Epithelial cell of proximal tubule (primary cell): Measurements from ENCODE around the gene TP53BP2. TPM values are rescaled to one million over a fixed set of nuclear protein-coding genes. Genes with fewer than 3 reads are reported as not detected.

Source experiments
- DNase-seq: peaks from one replicate; pipeline ENCODE4 v3.0.0-alpha.2; 2011; ENCODE audit warnings: low read depth
- H3K4me3 ChIP-seq: 2 replicates; pipeline ENCODE4 v1.5.1; 2011; ENCODE audit warnings: low read depth, mild to moderate bottlenecking, low read length
- total RNA-seq: library from RNA; depleted of rRNA; stranded (reverse); fragments of >200 nt; gene quantifications from 2 replicates; pipeline ENCODE4 v1.2.3, GENCODE V29; 2015
- TF ChIP-seq, protein P1 (sequence below): conservative IDR thresholded peaks from 2 replicates; pipeline ENCODE4 v1.5.1; 2012; ENCODE audit warnings: low read depth, mild to moderate bottlenecking, low read length

Gene TP53BP2
- total RNA-seq, 1 donor from 2014 or later, result 102 TPM

DNA sequence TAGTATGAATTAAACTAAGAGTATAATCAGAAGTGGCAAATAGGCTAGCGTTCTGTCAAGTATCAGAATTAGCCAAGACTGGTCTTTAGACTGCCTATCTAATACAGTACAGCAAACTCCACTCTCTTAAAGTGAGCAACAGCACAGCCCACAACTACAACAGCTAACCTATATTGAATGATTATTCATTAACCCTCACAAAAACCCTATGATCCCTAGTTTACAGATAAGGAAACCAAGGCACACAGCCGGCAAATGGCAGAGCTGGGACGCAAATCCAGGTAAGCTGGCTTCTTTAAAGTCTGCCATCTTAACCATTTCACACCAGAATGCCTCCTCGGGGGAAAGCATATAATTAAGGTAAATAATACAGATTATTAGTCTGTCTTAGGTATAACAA, 52.0 kb downstream of the TP53BP2 start:
- H3K4me3 ChIP-seq, result no peak overlapping the region
- TF ChIP-seq, protein P1, sequence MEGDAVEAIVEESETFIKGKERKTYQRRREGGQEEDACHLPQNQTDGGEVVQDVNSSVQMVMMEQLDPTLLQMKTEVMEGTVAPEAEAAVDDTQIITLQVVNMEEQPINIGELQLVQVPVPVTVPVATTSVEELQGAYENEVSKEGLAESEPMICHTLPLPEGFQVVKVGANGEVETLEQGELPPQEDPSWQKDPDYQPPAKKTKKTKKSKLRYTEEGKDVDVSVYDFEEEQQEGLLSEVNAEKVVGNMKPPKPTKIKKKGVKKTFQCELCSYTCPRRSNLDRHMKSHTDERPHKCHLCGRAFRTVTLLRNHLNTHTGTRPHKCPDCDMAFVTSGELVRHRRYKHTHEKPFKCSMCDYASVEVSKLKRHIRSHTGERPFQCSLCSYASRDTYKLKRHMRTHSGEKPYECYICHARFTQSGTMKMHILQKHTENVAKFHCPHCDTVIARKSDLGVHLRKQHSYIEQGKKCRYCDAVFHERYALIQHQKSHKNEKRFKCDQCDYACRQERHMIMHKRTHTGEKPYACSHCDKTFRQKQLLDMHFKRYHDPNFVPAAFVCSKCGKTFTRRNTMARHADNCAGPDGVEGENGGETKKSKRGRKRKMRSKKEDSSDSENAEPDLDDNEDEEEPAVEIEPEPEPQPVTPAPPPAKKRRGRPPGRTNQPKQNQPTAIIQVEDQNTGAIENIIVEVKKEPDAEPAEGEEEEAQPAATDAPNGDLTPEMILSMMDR, result no peak
- DNase-seq, result no peak

DNA sequence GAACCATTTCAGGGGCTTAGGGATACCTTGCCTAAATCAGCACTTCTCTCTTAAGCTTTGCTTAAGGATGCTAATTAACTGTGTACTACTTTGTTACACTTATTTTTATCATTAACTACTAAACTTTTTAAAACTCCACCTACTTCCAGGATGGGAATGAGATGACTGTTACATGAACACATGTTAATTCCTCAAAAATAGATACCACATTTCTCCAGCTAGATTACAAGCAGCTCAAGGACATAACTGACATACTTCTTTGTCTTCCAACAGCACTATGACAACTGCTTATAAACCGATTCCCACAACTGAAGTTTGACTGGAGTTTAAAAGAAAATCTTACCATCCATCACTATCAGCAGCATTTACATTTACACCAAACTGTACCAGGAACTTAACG, 53.7 kb downstream of the TP53BP2 start:
- DNase-seq, result no peak
- TF ChIP-seq, protein P1, result no peak

DNA sequence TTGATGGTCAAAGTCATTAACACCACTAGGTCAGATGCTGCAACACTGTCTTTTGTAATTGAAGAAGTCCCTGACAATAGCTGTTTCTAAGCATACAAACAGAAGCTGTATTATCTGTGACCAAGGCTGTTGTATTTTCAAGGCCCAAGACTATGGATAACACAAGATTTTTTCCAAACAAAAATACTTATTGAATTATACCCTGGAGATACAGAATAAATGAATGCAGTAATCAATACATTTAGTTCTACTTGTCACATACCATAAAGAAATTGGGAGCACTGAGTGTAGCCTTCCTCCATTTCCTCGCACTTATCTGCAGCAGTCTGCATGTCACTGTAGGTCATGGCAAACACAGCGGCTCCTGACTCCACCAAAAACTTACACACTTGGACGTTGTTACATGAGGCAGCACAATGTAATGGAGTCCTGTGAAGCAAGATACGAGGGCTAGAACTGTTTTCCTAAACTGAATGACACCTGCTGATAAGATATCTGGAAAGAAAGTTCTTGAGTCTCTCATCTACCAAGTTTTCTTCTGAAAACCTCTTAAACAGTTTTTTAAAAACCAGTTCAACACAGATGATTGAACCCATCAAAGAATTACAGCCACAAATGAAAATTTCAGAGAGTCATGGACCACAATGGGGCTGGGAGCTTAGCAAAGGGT, 56.9 kb downstream of the TP53BP2 start:
- no peak overlapping the region for H3K4me3 ChIP-seq
- no peak for DNase-seq
- TF ChIP-seq, protein P1, result no peak

More for the DNA sequence above, 53.7 kb downstream of the TP53BP2 start:
- no peak overlapping the region for H3K4me3 ChIP-seq

DNA sequence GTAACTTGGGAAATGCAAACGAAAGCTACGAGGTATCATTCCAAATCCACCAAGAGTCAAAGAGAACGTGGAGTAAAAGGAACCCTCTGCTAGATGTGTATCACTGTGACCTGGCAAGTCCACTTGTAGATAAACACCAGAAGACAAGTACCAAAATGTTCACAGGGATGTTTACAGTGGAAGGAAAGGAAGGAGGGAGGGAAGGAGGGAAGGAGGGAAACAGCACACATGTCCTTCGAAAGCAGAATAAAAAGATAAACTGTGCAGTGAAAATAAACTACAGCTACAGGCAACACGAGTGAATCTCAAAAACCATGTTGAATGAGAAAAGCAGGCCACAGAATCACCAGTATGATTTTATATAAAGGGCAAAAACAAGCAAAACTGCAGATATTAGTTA, 59.9 kb downstream of the TP53BP2 start:
- TF ChIP-seq, protein P1, result no peak
- DNase-seq, result no peak
- H3K4me3 ChIP-seq, result no peak overlapping the region

DNA sequence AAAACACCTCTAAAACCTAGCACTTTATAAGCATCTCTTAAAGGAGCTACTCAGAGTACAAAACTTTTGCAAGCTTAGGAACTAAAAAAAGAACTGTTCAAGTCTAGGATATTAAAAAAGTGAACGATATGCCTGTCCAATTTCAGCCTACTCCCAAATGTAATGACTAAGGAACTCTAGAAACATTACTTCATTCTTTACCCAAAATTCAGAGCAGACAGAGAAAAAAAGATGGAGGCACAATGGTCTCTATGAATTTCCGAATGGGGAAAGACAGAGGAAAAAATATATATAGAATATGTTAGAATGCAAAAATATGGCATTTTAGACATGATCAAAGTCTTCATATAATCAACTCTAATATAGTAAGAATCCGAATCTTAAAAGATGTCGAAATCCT, 61.2 kb downstream of the TP53BP2 start:
- DNase-seq, result no peak
- H3K4me3 ChIP-seq, result no peak overlapping the region
- TF ChIP-seq, protein P1, result no peak

DNA sequence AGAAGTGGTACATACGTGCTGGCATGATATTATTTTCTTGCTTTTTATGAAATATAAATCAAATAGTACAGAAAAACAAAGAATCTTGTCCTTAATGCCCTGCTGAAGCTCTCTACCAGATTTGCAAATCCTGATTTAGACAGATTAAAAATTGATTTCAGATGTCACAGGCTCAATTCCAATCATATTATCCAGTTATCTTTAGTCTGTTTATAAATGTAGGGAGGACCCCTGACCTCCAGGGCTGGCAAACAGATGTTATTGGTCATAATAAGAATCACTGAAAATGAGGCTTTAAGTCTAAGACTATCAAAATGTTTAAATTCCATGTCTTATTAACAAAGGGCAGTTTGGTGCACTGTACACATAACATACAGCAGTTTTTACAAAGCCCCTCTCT, 62.1 kb downstream of the TP53BP2 start:
- DNase-seq, result no peak
- TF ChIP-seq, protein P1, result no peak

DNA sequence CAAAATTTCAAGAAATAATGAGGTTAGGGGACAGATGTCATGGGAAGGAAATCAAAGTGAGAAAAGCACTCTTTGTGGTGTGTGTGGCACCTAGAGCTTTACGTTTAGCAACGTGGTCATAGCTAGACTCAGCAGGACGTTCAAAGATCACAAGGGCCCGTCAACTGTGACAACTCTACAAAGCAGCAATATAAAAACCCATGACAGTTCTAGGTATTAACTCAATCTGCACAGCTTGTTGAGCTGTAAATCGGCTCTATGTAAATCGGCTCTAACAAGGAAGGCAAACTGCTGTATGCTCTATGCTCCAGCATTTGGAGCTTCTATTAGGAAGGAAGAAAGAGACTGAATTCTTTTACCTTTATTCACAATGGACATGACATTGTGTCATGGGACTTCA, 64.8 kb downstream of the TP53BP2 start:
- no peak overlapping the region for H3K4me3 ChIP-seq
- no peak for DNase-seq
- TF ChIP-seq, protein P1, result no peak

More for the DNA sequence above, 62.1 kb downstream of the TP53BP2 start:
- no peak overlapping the region for H3K4me3 ChIP-seq
